ENCODE results near the gene TANC1. TPM values are rescaled to one million over a fixed set of nuclear protein-coding genes. Genes with fewer than 3 reads are reported as not detected.

The TANC1 gene
- total RNA-seq, 2 experiments from 2014 or later, result 0.70 to 0.92 TPM

GRCh38 chr2:159267921-159268320 is 299.5 kb downstream of the TANC1 start:
- no peak for TF ChIP-seq CTCF (IDR thresholded peaks at IDR 0.05)
- Mint-ChIP-seq H3K4me3 (no peak overlapping the region), H3K36me3 (ENCODE audit: low read depth) (peaks cover 33% of the 10 kb centered on the region), H3K27me3 (no peaks in the 10 kb centered on the region), H3K9me3 (no peaks in the 10 kb centered on the region), H3K4me1 (ENCODE audit: low read depth) (no peaks in the 10 kb centered on the region), H3K27ac (no peak overlapping the region)
- POLR2A ChIA-PET, result interaction anchor here (1.0 kb wide), 1 partner anchor 18 kb away, joined by 4 read pairs; no protein-coding TSS in a partner anchor
- intact Hi-C loops (cut with micrococcal nuclease), result no loop called here
- DNase-seq (no peak), ATAC-seq (no peak)
- CTCF ChIA-PET, result no interaction called here

- no peak for TF ChIP-seq CTCF (IDR thresholded peaks at IDR 0.05)
- intact Hi-C loops (cut with micrococcal nuclease), result no loop called here
- no peaks in the 10 kb centered on the region for H3K9me3 Mint-ChIP-seq
- no peak overlapping the region for H3K4me3 Mint-ChIP-seq
- peaks cover 35% of the 10 kb centered on the region for H3K36me3 Mint-ChIP-seq (ENCODE audit: low read depth)
- ChIA-PET POLR2A (interaction anchor here (1.4 kb wide), 1 partner anchor 42 kb away, joined by 3 read pairs; no protein-coding TSS in a partner anchor), CTCF (no interaction called here)
- DNase-seq (no peak), ATAC-seq (no peak)
- H3K4me1 Mint-ChIP-seq (ENCODE audit: low read depth), result peaks cover 7% of the 10 kb centered on the region
- no peaks in the 10 kb centered on the region for H3K27me3 Mint-ChIP-seq
- H3K27ac Mint-ChIP-seq, result no peak overlapping the region
These were observed 302.4 kb downstream of the TANC1 start for GRCh38 chr2:159270744-159271379.

- Mint-ChIP-seq H3K27me3 (no peaks in the 10 kb centered on the region), H3K27ac (no peak overlapping the region), H3K4me1 (ENCODE audit: low read depth) (peaks cover 7% of the 10 kb centered on the region), H3K9me3 (no peaks in the 10 kb centered on the region), H3K36me3 (ENCODE audit: low read depth) (peaks cover 33% of the 10 kb centered on the region), H3K4me3 (no peak overlapping the region)
- TF ChIP-seq CTCF (IDR thresholded peaks at IDR 0.05), result no peak
- ChIA-PET CTCF (no interaction called here), POLR2A (no interaction called here)
- ATAC-seq (no peak), DNase-seq (no peak)
- intact Hi-C loops (cut with micrococcal nuclease), result no loop called here
These were observed 303.7 kb downstream of the TANC1 start for GRCh38 chr2:159272156-159272555.

- H3K4me3 Mint-ChIP-seq, result no peak overlapping the region
- H3K27me3 Mint-ChIP-seq, result no peaks in the 10 kb centered on the region
- ChIA-PET CTCF (no interaction called here), POLR2A (no interaction called here)
- intact Hi-C loops (cut with micrococcal nuclease), result no loop called here
- DNase-seq (no peak), ATAC-seq (no peak)
- TF ChIP-seq CTCF (IDR thresholded peaks at IDR 0.05), result no peak
- H3K4me1 Mint-ChIP-seq (ENCODE audit: low read depth), result peaks cover 7% of the 10 kb centered on the region
- H3K36me3 Mint-ChIP-seq (ENCODE audit: low read depth), result peaks cover 35% of the 10 kb centered on the region
- H3K9me3 Mint-ChIP-seq, result no peaks in the 10 kb centered on the region
- no peak overlapping the region for H3K27ac Mint-ChIP-seq
These were observed 306.7 kb downstream of the TANC1 start for GRCh38 chr2:159275111-159275510.

- no peaks in the 10 kb centered on the region for H3K9me3 Mint-ChIP-seq
- no peak for ATAC-seq
- H3K27ac Mint-ChIP-seq, result no peak overlapping the region
- no peak for DNase-seq
- ChIA-PET CTCF (interaction anchor here (1.1 kb wide), 1 partner anchor 13 kb away, joined by 3 read pairs; no protein-coding TSS in a partner anchor), POLR2A (no interaction called here)
- H3K27me3 Mint-ChIP-seq, result no peaks in the 10 kb centered on the region
- no peak for TF ChIP-seq CTCF (IDR thresholded peaks at IDR 0.05)
- H3K4me3 Mint-ChIP-seq, result no peak overlapping the region
- intact Hi-C loops (cut with micrococcal nuclease), result no loop called here
- H3K36me3 Mint-ChIP-seq (ENCODE audit: low read depth), result peaks cover 13% of the 10 kb centered on the region
- peaks cover 5% of the 10 kb centered on the region for H3K4me1 Mint-ChIP-seq (ENCODE audit: low read depth)
These were observed 311.3 kb downstream of the TANC1 start for GRCh38 chr2:159279700-159280099.
